A549 (cell line): Measurements from ENCODE around the gene CX3CL1. TPM values are rescaled to one million over a fixed set of nuclear protein-coding genes. Genes with fewer than 3 reads are reported as not detected.

Source experiments
- ATAC-seq, 2 experiments: fragments of 200-7000 bp in 1 of 2; fragments of >200 bp in 1 of 2; cut with Nextera tagmentation in 1 of 2; cut with Tn5 transposase in 1 of 2; 3 replicates each; pipeline versions ENCODE4 v1.8.0 to v1.9.1; 2018 to 2020; ENCODE audit warnings: mild to moderate bottlenecking in 1 of 2, moderate library complexity in 1 of 2
- CTCF ChIA-PET: fragments of 300-600 bp; sonication (Branson Sonifier 250); formaldehyde crosslinking; extraction: SDS; loops from one replicate; lab custom pipeline; 2021; ENCODE audit warnings: antibody characterized with exemption, inconsistent platforms; lab: Yijun Ruan, JAX
- POLR2A ChIA-PET: fragments of 350-600 bp; formaldehyde crosslinking; extraction: SDS; loops from one replicate; lab custom pipeline; 2021; ENCODE audit warnings: antibody characterized with exemption, inconsistent platforms; lab: Yijun Ruan, JAX
- DNase-seq, 2 experiments: peaks; one replicate each; pipeline versions ENCODE4 v3.0.0 to v3.0.0-alpha.2; 2011 to 2016; ENCODE audit warnings: low read depth in 1 of 2, low spot score in 1 of 2
- FAIRE-seq: peaks from 2 replicates; lab custom pipeline; 2011; peaks lifted over from hg19 to GRCh38; lab: Jason Lieb, UNC
- H3K27ac ChIP-seq, 2 experiments: fragments of >200 bp; sonication (Bioruptor Twin); formaldehyde crosslinking; 3 replicates each; pipeline ENCODE4 v1.5.1; 2016 to 2017
- H3K4me1 ChIP-seq: fragments of >200 bp; sonication (Bioruptor Twin); formaldehyde crosslinking; 3 replicates; pipeline ENCODE4 v1.6.1; 2016
- H3K4me2 ChIP-seq: fragments of >200 bp; sonication (Bioruptor Twin); formaldehyde crosslinking; 3 replicates; pipeline ENCODE4 v1.6.1; 2016
- H3K4me3 ChIP-seq: fragments of >200 bp; sonication (Bioruptor Twin); formaldehyde crosslinking; 3 replicates; pipeline ENCODE4 v1.5.1; 2016
- H3K9me3 ChIP-seq: fragments of >200 bp; sonication (Bioruptor Twin); formaldehyde crosslinking; 3 replicates; pipeline ENCODE4 v1.6.1; 2016
- BHLHE40 ChIP-seq: IDR thresholded peaks from 2 replicates; pipeline ENCODE4 v1.6.1; 2012; ENCODE audit warnings: low read depth, low read length, inconsistent platforms
- CEBPB ChIP-seq, 2 experiments: fragments of >200 bp in 1 of 2; sonication (Bioruptor Twin) in 1 of 2; formaldehyde crosslinking in 1 of 2; IDR thresholded peaks; 2 replicates each; pipeline ENCODE4 v1.6.1; 2012 to 2016
- FOSB ChIP-seq: fragments of 250-450 bp; sonication (Bioruptor Pico); IDR thresholded peaks from 2 replicates; pipeline ENCODE4 v1.5.0; 2020; ENCODE audit warnings: mild to moderate bottlenecking, moderate library complexity
- FOXS1 ChIP-seq: fragments of 250-450 bp; sonication (Bioruptor Pico); IDR thresholded peaks from 2 replicates; pipeline ENCODE4 v1.5.0; 2020; ENCODE audit warnings: mild to moderate bottlenecking, moderate library complexity
- GATA3 ChIP-seq: IDR thresholded peaks from 2 replicates; pipeline ENCODE4 v1.6.1; 2012; ENCODE audit warnings: borderline replicate concordance
- HEYL ChIP-seq: fragments of 250-450 bp; sonication (Bioruptor Pico); IDR thresholded peaks from 2 replicates; pipeline ENCODE4 v1.8.0; 2021; ENCODE audit warnings: mild to moderate bottlenecking, moderate library complexity
- HOXA7 ChIP-seq: fragments of 250-450 bp; sonication (Bioruptor Pico); IDR thresholded peaks from 2 replicates; pipeline ENCODE4 v1.5.0; 2020; ENCODE audit warnings: mild to moderate bottlenecking, moderate library complexity
- HOXB5 ChIP-seq: fragments of 250-450 bp; sonication (Bioruptor Pico); IDR thresholded peaks from 2 replicates; pipeline ENCODE4 v1.5.0; 2020; ENCODE audit warnings: mild to moderate bottlenecking, moderate library complexity
- JUNB ChIP-seq: fragments of >200 bp; sonication (Bioruptor Twin); formaldehyde crosslinking; IDR thresholded peaks from 2 replicates; pipeline ENCODE4 v1.6.1; 2016
- MAFK ChIP-seq: fragments of 450-650 bp; IDR thresholded peaks from 2 replicates; pipeline ENCODE4 v1.6.1; 2014; ENCODE audit not compliant: partially characterized antibody
- POLR2A ChIP-seq: IDR thresholded peaks from 2 replicates; pipeline ENCODE4 v1.6.1; 2012; ENCODE audit warnings: mild to moderate bottlenecking, low read length
- POLR2AphosphoS2 ChIP-seq: conservative IDR thresholded peaks from 2 replicates; pipeline ENCODE4 v1.6.1; 2012; ENCODE audit warnings: low read length, improper control_type of control experiment, inconsistent platforms
- RCOR1 ChIP-seq: fragments of 150-350 bp; IDR thresholded peaks from 2 replicates; pipeline ENCODE4 v1.6.1; 2014; ENCODE audit warnings: antibody characterized with exemption, low read length, low read depth
- RFX5 ChIP-seq: fragments of 450-650 bp; IDR thresholded peaks from 2 replicates; pipeline ENCODE4 v1.7.1; 2014; ENCODE audit warnings: antibody characterized with exemption, mild to moderate bottlenecking, moderate library complexity
- SREBF2 ChIP-seq: fragments of 450-650 bp; IDR thresholded peaks from 2 replicates; pipeline ENCODE4 v1.6.1; 2014; ENCODE audit warnings: mild to moderate bottlenecking, moderate library complexity
- TFCP2L1 ChIP-seq: fragments of 250-450 bp; sonication (Bioruptor Pico); IDR thresholded peaks from 2 replicates; pipeline ENCODE4 v1.5.0; 2021; ENCODE audit warnings: mild to moderate bottlenecking
- ZC3H11A ChIP-seq: fragments of 450-650 bp; IDR thresholded peaks from 2 replicates; pipeline ENCODE4 v1.6.1; 2014; ENCODE audit warnings: antibody characterized with exemption, mild to moderate bottlenecking
- ZFP36 ChIP-seq: fragments of 450-650 bp; IDR thresholded peaks from 2 replicates; pipeline ENCODE4 v1.6.1; 2014; ENCODE audit warnings: borderline replicate concordance; ENCODE audit not compliant: partially characterized antibody
- WGBS: methylation state at CpG from one replicate; pipeline ENCODE4 v1.1.6; 2017; ENCODE audit errors: missing lambda C conversion rate; 5-methylcytosine and 5-hydroxymethylcytosine counted together
- polyA plus RNA-seq, 4 experiments: library from polyadenylated mRNA; depleted of rRNA in 3 of 4; stranded (reverse); fragments of >200 nt; fragmentation: RNase III in 1 of 4; extraction: RNeasy Plus Mini Kit Qiagen cat#74134 plus additional on column Dnase treatment in 1 of 4; gene quantifications; 2 replicates in 3 of 4; 3 replicates in 1 of 4; pipeline ENCODE4 v1.2.3, GENCODE V29; 2011 to 2017
- TF ChIP-seq, protein P1 (sequence below): fragments of >200 bp; sonication (Bioruptor Twin); formaldehyde crosslinking; IDR thresholded peaks from 3 replicates; pipeline ENCODE4 v1.5.1; 2016
- TF ChIP-seq, protein P2 (sequence below): fragments of 250-450 bp; sonication (Bioruptor Pico); IDR thresholded peaks from 2 replicates; pipeline ENCODE4 v1.5.0; 2020; ENCODE audit warnings: low read depth, mild to moderate bottlenecking, moderate library complexity
- TF ChIP-seq, protein P3 (sequence below): IDR thresholded peaks from 2 replicates; pipeline ENCODE4 v1.6.1; 2012
- TF ChIP-seq, protein P4 (sequence below): fragments of >200 bp; sonication (Bioruptor Twin); formaldehyde crosslinking; IDR thresholded peaks from 3 replicates; pipeline ENCODE4 v1.6.1; 2016
- TF ChIP-seq, protein P5 (sequence below): fragments of 450-650 bp; IDR thresholded peaks from 2 replicates; pipeline ENCODE4 v1.6.1; 2014; ENCODE audit warnings: antibody characterized with exemption
- TF ChIP-seq, protein P6 (sequence below): IDR thresholded peaks from 2 replicates; pipeline ENCODE4 v1.6.1; 2012; ENCODE audit warnings: low read depth, borderline replicate concordance
- TF ChIP-seq, protein P7 (sequence below): fragments of >200 bp; sonication (Bioruptor Twin); formaldehyde crosslinking; IDR thresholded peaks from 2 replicates; pipeline ENCODE4 v1.6.1; 2016
- TF ChIP-seq, protein P8 (sequence below): fragments of 250-450 bp; sonication (Bioruptor Pico); IDR thresholded peaks from 2 replicates; pipeline ENCODE4 v1.5.0; 2021; ENCODE audit warnings: mild to moderate bottlenecking, moderate library complexity, borderline replicate concordance

The CX3CL1 gene
- polyA plus RNA-seq, 2 of the 4 experiments (the other 2 are of a cell fraction) = 0.08 to 0.10 TPM

DNA sequence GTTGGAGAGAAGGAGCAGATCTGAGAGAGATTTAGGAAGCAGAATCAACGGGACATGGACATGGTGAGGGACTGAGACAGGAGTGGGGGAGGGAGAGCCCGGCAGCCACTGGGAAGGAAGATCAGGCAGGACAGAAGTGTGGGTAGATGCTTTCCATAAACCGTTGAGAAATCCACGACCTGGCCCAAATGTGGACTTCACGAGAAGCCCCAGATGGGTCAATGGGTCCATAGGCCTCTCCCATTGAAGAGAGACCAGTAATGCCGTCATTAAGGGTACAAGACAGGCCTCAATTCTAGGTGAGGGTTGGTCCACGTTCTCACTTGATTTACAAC is 14.2 kb upstream of the CX3CL1 start:
- TF ChIP-seq, protein P1, sequence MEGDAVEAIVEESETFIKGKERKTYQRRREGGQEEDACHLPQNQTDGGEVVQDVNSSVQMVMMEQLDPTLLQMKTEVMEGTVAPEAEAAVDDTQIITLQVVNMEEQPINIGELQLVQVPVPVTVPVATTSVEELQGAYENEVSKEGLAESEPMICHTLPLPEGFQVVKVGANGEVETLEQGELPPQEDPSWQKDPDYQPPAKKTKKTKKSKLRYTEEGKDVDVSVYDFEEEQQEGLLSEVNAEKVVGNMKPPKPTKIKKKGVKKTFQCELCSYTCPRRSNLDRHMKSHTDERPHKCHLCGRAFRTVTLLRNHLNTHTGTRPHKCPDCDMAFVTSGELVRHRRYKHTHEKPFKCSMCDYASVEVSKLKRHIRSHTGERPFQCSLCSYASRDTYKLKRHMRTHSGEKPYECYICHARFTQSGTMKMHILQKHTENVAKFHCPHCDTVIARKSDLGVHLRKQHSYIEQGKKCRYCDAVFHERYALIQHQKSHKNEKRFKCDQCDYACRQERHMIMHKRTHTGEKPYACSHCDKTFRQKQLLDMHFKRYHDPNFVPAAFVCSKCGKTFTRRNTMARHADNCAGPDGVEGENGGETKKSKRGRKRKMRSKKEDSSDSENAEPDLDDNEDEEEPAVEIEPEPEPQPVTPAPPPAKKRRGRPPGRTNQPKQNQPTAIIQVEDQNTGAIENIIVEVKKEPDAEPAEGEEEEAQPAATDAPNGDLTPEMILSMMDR = no peak
- TF ChIP-seq SREBF2 = no peak
- no peak for TF ChIP-seq JUNB
- TF ChIP-seq, protein P2, sequence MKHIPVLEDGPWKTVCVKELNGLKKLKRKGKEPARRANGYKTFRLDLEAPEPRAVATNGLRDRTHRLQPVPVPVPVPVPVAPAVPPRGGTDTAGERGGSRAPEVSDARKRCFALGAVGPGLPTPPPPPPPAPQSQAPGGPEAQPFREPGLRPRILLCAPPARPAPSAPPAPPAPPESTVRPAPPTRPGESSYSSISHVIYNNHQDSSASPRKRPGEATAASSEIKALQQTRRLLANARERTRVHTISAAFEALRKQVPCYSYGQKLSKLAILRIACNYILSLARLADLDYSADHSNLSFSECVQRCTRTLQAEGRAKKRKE = no peak
- TF ChIP-seq TFCP2L1 (CRISPR knock-in tag) = no peak
- TF ChIP-seq GATA3 = no peak
- TF ChIP-seq HEYL (CRISPR knock-in tag) = no peak
- TF ChIP-seq MAFK = no peak
- TF ChIP-seq RFX5 = no peak
- TF ChIP-seq, protein P3, sequence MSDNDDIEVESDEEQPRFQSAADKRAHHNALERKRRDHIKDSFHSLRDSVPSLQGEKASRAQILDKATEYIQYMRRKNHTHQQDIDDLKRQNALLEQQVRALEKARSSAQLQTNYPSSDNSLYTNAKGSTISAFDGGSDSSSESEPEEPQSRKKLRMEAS = no peak
- TF ChIP-seq, protein P4, sequence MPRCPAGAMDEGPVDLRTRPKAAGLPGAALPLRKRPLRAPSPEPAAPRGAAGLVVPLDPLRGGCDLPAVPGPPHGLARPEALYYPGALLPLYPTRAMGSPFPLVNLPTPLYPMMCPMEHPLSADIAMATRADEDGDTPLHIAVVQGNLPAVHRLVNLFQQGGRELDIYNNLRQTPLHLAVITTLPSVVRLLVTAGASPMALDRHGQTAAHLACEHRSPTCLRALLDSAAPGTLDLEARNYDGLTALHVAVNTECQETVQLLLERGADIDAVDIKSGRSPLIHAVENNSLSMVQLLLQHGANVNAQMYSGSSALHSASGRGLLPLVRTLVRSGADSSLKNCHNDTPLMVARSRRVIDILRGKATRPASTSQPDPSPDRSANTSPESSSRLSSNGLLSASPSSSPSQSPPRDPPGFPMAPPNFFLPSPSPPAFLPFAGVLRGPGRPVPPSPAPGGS = no peak
- no peak for TF ChIP-seq ZFP36
- TF ChIP-seq CEBPB (IDR thresholded peaks at IDR 0.05) = no peak
- no peak for TF ChIP-seq FOXS1
- no peak for TF ChIP-seq POLR2AphosphoS2
- TF ChIP-seq, protein P5, sequence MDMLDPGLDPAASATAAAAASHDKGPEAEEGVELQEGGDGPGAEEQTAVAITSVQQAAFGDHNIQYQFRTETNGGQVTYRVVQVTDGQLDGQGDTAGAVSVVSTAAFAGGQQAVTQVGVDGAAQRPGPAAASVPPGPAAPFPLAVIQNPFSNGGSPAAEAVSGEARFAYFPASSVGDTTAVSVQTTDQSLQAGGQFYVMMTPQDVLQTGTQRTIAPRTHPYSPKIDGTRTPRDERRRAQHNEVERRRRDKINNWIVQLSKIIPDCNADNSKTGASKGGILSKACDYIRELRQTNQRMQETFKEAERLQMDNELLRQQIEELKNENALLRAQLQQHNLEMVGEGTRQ = no peak
- TF ChIP-seq ZC3H11A = no peak
- WGBS = 67% methylated on average over 7 of the region's 7 CpGs
- Histone ChIP-seq H3K27ac (no peak overlapping the region), H3K4me2 (no peak overlapping the region), H3K4me1 (no peaks in the 10 kb centered on the region), H3K9me3 (no peaks in the 10 kb centered on the region), H3K4me3 (no peak overlapping the region)
- FAIRE-seq = no peak
- CTCF ChIA-PET = interaction anchor here (0.9 kb wide), 1 partner anchor 61 kb away, joined by 3 read pairs; no protein-coding TSS in a partner anchor
- no peak for ATAC-seq
- POLR2A ChIA-PET = no interaction called here
- no peak for DNase-seq

DNA sequence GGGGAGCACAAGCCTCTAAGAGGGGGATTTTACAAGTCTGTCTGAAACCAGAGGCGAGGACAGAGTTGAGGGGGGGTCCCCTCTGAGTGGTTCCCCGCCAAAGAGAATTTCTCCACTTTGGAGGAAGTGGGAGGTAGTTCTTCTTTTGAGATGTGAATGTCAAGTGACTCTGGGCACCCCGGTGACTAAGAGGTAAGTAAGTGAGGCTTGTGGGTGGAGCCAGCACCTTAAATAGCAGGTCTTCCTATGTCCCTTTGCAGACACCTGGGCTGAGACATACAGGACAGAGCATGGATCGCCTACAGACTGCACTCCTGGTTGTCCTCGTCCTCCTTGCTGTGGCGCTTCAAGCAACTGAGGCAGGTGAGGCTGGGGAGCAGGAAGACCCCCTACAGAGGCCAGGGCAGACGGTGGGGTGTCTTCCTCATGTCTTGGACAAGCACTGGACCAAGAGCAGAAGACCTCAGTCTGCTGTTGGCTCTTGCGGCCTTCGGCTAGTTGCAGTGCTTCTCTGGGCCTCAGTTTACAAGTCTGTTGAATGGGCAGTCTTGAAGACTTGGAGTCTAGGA is 13.7 kb upstream of the CX3CL1 start, which contains the start of gene CCL22:
TSS of gene CCL22 (plus strand) at position 257 of the 569 bp plus-strand sequence. CDS start at position 291, 34 bp downstream.
- POLR2A ChIA-PET = no interaction called here
- Histone ChIP-seq H3K4me2 (no peak within 1 kb of the TSS), H3K4me3 (no peak within 1 kb of the TSS)
- TF ChIP-seq BHLHE40 (no peak), FOSB (CRISPR knock-in tag) (no peak), HOXB5 (CRISPR knock-in tag) (no peak), POLR2A (no peak), RCOR1 (no peak), RFX5 (no peak), HOXA7 (CRISPR knock-in tag) (no peak)
- TF ChIP-seq, protein P3 = no peak
- TF ChIP-seq, protein P6, sequence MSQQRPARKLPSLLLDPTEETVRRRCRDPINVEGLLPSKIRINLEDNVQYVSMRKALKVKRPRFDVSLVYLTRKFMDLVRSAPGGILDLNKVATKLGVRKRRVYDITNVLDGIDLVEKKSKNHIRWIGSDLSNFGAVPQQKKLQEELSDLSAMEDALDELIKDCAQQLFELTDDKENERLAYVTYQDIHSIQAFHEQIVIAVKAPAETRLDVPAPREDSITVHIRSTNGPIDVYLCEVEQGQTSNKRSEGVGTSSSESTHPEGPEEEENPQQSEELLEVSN = no peak
- TF ChIP-seq, protein P7, sequence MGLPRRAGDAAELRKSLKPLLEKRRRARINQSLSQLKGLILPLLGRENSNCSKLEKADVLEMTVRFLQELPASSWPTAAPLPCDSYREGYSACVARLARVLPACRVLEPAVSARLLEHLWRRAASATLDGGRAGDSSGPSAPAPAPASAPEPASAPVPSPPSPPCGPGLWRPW = no peak
- TF ChIP-seq, protein P5 = no peak
- TF ChIP-seq, protein P8, sequence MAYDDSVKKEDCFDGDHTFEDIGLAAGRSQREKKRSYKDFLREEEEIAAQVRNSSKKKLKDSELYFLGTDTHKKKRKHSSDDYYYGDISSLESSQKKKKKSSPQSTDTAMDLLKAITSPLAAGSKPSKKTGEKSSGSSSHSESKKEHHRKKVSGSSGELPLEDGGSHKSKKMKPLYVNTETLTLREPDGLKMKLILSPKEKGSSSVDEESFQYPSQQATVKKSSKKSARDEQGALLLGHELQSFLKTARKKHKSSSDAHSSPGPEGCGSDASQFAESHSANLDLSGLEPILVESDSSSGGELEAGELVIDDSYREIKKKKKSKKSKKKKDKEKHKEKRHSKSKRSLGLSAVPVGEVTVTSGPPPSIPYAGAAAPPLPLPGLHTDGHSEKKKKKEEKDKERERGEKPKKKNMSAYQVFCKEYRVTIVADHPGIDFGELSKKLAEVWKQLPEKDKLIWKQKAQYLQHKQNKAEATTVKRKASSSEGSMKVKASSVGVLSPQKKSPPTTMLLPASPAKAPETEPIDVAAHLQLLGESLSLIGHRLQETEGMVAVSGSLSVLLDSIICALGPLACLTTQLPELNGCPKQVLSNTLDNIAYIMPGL (CRISPR knock-in tag) = no peak
- TF ChIP-seq, all 56 proteins: peak for 0
- no peak within 1 kb of the TSS for H3K27ac ChIP-seq
- DNase-seq = no peak
- H3K9me3 ChIP-seq = no peaks in the 10 kb centered on the region
- ATAC-seq = no peak
- no peaks in the 10 kb centered on the region for H3K4me1 ChIP-seq
- 73% methylated on average over 8 of the region's 9 CpGs for WGBS
- FAIRE-seq = no peak
- CTCF ChIA-PET = interaction anchor here (0.9 to 1.7 kb wide), 2 partner anchors 12 to 58 kb away, joined by 3 to 8 read pairs; no protein-coding TSS in a partner anchor
